ENCODE results near the gene NKAIN2. TPM values are rescaled to one million over a fixed set of nuclear protein-coding genes. Genes with fewer than 3 reads are reported as not detected.

NKAIN2 gene
- total and polyA plus RNA-seq, 9 of the 15 experiments (the other 6 are each of a cell fraction or from before 2014, with no cell fraction given) = not detected

- Histone ChIP-seq H3K36me3 (ENCODE audit: control insufficient read depth, insufficient read depth, low read length) (no peaks in the 10 kb centered on the region), H2AFZ (ENCODE audit: low read depth, low read length) (no peak overlapping the region), H3K79me2 (ENCODE audit: control insufficient read depth, insufficient read depth, low read length) (no peaks in the 10 kb centered on the region), H3K27me3 (ENCODE audit: control insufficient read depth in 2 of 2, insufficient read depth in 2 of 2, low read length in 2 of 2) (no peaks in the 10 kb centered on the region), H3K9me1 (ENCODE audit: control insufficient read depth, insufficient read depth, low read length) (no peaks in the 10 kb centered on the region), H3K4me2 (ENCODE audit: insufficient read depth, low read length) (no peak overlapping the region), H4K20me1 (replicated peaks; ENCODE audit: control insufficient read depth, insufficient read depth, low read length) (no peaks in the 10 kb centered on the region), H3K9ac (ENCODE audit: insufficient read depth in 1 of 2, low read depth in 2 of 2, low read length in 2 of 2) (no peak overlapping the region), H3K9me3 (replicated peaks; ENCODE audit: control insufficient read depth, insufficient read depth, low read depth, low read length) (no peaks in the 10 kb centered on the region), H3K4me3 (no peak overlapping the region), H3K4me1 (replicated peaks in 1 of 2; ENCODE audit: control insufficient read depth in 2 of 2, insufficient read depth in 2 of 2, low read length in 2 of 2) (no peaks in the 10 kb centered on the region), H3K27ac (ENCODE audit: extremely low read depth, low read depth, low read length) (no peak overlapping the region)
- in situ Hi-C loops (cut with MboI) (no loop called here), intact Hi-C loops (cut with micrococcal nuclease) (no loop called here)
- ATAC-seq (no peak), FAIRE-seq (no peak), DNase-seq (ENCODE audit: extremely low read depth in 1 of 4, low spot score in 3 of 4) (no peak)
- TF ChIP-seq PKNOX1 (IDR thresholded peaks at IDR 0.05) (no peak), NCOA6 (IDR thresholded peaks at IDR 0.05) (no peak), HLTF (IDR thresholded peaks at IDR 0.05) (no peak), ZNF766 (CRISPR knock-in tag; conservative IDR thresholded peaks at IDR 0.05) (no peak), LEF1 (IDR thresholded peaks at IDR 0.05) (no peak), ZBTB1 (CRISPR knock-in tag; IDR thresholded peaks at IDR 0.05; ENCODE audit: borderline replicate concordance, low read depth) (no peak), POLR2A (conservative IDR thresholded peaks at IDR 0.05) (no peak), RAD21 (CRISPR knock-in tag; conservative IDR thresholded peaks at IDR 0.05 in 1 of 2, IDR thresholded peaks at IDR 0.05 in 1 of 2) (no peak), MYC (IDR thresholded peaks at IDR 0.05; ENCODE audit: low read depth, low read length) (no peak), MYC (CRISPR knock-in tag; IDR thresholded peaks at IDR 0.05; ENCODE audit: borderline replicate concordance, low read depth) (no peak), MTA2 (IDR thresholded peaks at IDR 0.05; ENCODE audit: low read depth) (no peak), ZNF395 (CRISPR knock-in tag; IDR thresholded peaks at IDR 0.05) (no peak), NONO (IDR thresholded peaks at IDR 0.05; ENCODE audit: low read depth in 2 of 2, low read length in 1 of 2) (no peak), FOXO4 (CRISPR knock-in tag; IDR thresholded peaks at IDR 0.05) (no peak), ZKSCAN3 (CRISPR knock-in tag; IDR thresholded peaks at IDR 0.05) (no peak), ZKSCAN8 (CRISPR knock-in tag; IDR thresholded peaks at IDR 0.05) (no peak), RB1 (IDR thresholded peaks at IDR 0.05; ENCODE audit: low read depth) (no peak), CAMTA2 (CRISPR knock-in tag; conservative IDR thresholded peaks at IDR 0.05) (no peak), FIP1L1 (IDR thresholded peaks at IDR 0.05; ENCODE audit: low read depth, low read length, poor library complexity, severe bottlenecking) (no peak), ADNP (tag; IDR thresholded peaks at IDR 0.05) (no peak), XRCC4 (IDR thresholded peaks at IDR 0.05; ENCODE audit: extremely low read depth, insufficient read depth, insufficient read length) (no peak)
- no TSS peak for BruUV-seq (replicated peaks)
- ChIA-PET CTCF (ENCODE audit: low intra/inter-chr PET ratio) (no interaction called here), POLR2A (no interaction called here)
These were observed 520.6 kb downstream of the NKAIN2 start for GRCh38 chr6:124324237-124324636.
